GM12874 (cell line): Measurements from ENCODE around the gene MUL1.

Experiments
- CTCF ChIP-seq: IDR thresholded peaks from 2 replicates; pipeline ENCODE4 v1.5.1; 2011; ENCODE audit warnings: low read depth, mild to moderate bottlenecking, control low read depth, low read length, moderate library complexity; ENCODE audit not compliant: insufficient read depth

The MUL1 gene

GRCh38 chr1:20476265-20477038, 31.5 kb downstream of the MUL1 start:
- no peak for TF ChIP-seq CTCF

DNA sequence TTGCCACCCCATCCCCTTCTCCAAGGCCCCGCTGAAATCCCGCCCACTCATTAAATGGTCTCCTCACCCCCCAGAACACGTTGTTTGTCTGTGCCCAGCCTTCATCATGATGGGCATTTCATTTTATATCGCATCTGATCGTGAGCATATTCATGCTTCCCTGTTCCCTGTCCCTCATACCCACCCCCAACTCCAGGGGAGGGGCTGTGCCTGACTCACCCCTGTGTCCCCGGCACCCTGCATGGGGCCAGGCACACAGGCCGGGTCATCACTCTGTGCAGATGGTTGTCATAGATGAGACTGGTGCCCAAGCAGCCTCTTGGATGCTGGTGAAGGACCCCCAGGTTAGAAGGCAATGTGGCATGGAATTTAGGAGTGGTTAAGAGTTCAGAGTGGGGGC, 33.0 kb downstream of the MUL1 start:
- no peak for TF ChIP-seq CTCF

- no peak for TF ChIP-seq CTCF
Observed at GRCh38 chr1:20474333-20474975, 33.5 kb downstream of the MUL1 start.

DNA sequence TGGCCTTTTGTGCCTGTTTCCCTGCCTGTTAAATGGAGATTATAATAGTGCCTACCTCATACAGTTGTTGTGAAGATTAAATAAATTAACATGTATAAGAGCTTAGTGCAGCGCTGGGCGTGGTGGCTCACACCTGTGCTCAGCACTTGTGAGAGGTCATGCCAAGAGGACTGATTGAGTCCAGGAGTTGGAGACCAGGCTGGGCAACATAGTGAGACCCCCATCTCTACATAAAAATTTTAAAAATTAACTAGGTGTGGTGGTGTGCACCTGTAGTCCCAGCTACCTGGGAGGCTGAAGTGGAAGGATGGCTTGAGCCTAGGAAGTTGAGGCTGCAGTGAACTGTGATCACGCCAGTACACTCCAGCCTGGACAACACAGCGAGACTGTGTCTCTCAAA, 34.1 kb downstream of the MUL1 start:
- no peak for TF ChIP-seq CTCF

- no peak for TF ChIP-seq CTCF
Observed at GRCh38 chr1:20472860-20473711, 34.9 kb downstream of the MUL1 start.

DNA sequence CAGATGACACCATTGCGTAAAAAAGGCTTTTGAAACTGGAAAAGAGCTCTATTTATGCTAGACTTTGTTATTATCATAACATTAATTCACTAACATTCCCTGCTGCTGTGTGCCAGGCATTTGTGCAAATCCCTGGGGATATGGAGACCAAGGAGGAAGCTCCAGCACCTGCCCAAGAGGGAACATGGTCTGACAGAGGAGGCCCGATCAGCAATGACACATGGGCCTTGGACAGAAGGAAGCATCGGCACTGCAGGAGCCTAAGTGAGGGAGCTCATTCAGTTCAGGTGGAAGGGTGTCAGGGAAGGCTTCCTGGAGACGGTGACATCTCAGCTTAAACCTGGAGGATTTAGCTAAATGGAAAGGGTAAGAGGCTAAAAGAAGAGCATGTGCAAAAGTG, 35.8 kb downstream of the MUL1 start:
- no peak for TF ChIP-seq CTCF

- TF ChIP-seq CTCF = no peak
Observed at GRCh38 chr1:20470194-20470593, 37.8 kb downstream of the MUL1 start.
